ENCODE measurements around the gene CSTPP1.

DNA sequence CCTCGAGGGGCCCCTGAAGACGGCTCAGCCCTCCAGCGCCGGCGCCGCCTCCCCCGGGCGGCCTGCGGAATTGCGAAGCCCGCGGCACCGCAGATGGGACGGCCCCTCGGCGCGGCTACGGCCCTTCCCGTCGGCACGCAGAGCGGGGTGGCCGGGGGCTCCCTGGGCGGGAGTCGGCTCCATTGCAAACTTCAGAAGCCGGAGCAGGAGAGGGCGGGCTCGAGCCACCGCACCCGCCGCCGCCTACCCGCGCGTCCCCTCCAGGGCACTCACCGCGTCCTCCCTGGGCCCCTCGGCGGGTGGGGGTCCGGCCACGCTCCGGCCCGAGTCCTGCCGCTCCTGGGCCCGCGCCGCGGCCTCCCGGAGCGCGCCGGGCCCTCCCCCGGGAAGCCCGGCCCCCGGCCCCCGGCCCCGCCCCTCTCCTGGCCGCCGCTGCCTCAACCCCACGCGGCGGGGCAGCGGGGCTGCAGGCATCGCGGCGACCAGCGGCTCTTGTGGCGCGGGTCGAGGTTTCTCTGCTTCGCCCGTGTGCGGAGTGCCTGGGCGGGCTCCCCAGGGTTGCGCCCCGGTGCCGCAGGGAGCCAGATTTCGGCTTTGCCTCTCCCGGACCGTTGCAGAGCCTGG lies 249.6 kb downstream of the CSTPP1 start, which contains the start of gene PACSIN3:
- TF ChIP-seq, protein P1, sequence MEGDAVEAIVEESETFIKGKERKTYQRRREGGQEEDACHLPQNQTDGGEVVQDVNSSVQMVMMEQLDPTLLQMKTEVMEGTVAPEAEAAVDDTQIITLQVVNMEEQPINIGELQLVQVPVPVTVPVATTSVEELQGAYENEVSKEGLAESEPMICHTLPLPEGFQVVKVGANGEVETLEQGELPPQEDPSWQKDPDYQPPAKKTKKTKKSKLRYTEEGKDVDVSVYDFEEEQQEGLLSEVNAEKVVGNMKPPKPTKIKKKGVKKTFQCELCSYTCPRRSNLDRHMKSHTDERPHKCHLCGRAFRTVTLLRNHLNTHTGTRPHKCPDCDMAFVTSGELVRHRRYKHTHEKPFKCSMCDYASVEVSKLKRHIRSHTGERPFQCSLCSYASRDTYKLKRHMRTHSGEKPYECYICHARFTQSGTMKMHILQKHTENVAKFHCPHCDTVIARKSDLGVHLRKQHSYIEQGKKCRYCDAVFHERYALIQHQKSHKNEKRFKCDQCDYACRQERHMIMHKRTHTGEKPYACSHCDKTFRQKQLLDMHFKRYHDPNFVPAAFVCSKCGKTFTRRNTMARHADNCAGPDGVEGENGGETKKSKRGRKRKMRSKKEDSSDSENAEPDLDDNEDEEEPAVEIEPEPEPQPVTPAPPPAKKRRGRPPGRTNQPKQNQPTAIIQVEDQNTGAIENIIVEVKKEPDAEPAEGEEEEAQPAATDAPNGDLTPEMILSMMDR (IDR thresholded peaks at IDR 0.05) = no peak
- TF ChIP-seq EZH2 (IDR thresholded peaks at IDR 0.05; ENCODE audit: borderline replicate concordance, insufficient read depth, low read depth, low read length, poor library complexity, severe bottlenecking) = no peak
